ENCODE results near the gene RBP3.

Gene RBP3

DNA sequence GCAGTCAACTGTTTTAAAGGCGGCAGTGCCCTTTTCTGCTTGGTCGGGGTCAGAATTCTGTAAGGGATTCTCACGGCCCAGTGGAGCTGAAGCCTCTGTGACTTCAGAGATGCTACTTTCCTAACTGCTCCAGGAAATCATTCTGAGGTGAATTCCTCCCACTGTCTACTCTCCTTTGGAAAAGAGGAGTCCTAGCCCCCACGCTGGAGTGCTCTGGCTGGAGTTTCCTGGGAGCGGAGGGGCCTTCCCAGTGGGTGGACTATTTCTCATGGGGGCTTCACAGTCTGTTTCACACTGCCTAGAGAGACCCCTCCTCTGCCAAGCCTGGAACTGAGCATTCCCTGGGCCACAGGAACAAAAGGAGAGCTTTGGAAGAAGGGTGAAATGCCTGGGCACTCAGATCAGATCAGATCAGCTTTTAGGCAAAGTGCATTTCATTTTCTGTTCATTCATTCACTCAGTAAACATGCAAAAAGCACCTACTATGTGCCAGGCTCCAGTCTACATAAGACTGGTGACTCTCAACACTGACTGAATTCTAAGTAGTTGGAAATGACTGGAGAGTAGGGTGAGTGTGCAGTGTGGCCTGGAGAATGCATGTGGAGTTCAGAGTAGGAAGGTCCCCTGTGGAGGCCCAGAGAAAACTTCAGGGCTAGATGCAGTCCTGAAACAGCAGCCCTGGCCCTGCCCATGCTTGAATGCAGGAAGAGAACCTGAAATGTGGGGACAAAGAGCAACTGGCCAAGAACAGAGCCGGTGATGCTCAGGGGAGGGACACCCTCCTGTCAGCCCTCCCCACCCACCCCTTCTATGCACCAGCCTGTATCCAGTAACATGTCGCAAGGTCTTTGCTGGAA, 23.7 kb downstream of the RBP3 start:
- H3K4me3 ChIP-seq (ENCODE audit: low read length), result no peak overlapping the region
- TF ChIP-seq ZNF274 (IDR thresholded peaks at IDR 0.05; ENCODE audit: low read depth, low read length), result no peak

GRCh38 chr10:47372726-47373125, 24.6 kb downstream of the RBP3 start:
- H3K4me3 ChIP-seq (ENCODE audit: low read length), result no peak overlapping the region
- TF ChIP-seq ZNF274 (IDR thresholded peaks at IDR 0.05; ENCODE audit: low read depth, low read length), result no peak

GRCh38 chr10:47374611-47375536, 26.7 kb downstream of the RBP3 start:
- no peak for TF ChIP-seq ZNF274 (IDR thresholded peaks at IDR 0.05; ENCODE audit: low read depth, low read length)
- H3K4me3 ChIP-seq (ENCODE audit: low read length), result no peak overlapping the region

DNA sequence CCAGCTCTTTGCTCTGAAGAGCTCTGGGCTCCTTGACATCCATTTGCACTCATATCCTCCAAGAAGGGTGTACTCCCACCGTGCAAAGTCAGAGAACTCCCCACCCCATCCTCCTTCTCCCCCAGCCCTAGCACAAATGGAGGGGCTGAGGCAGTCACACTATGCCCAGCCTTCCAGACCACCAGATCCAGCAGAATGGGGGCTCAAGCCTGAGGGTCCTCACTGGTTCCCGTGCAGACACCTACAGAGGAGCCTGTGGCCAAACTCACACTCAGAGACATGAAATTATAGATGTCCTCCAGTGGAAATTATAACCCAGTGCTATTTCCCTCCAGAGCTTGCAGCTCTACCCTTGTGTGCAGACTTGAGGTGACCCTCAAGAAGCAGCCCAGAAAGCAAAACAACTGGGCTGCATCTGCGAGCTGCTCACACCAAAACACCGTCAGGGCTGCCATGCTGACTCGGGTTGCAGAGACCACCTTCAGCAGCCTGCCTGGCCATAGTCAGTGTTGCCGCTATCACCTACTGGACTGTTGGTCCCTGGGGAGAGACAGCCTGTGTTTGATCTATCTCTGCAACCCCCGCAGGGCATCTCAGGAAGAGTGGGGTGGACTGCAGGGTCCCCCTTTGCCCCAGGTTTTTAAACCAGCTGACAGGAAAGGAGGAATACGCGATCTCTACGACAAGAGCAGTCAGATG, 28.5 kb downstream of the RBP3 start:
- TF ChIP-seq ZNF274 (IDR thresholded peaks at IDR 0.05; ENCODE audit: low read depth, low read length), result no peak
- no peak overlapping the region for H3K4me3 ChIP-seq (ENCODE audit: low read length)

DNA sequence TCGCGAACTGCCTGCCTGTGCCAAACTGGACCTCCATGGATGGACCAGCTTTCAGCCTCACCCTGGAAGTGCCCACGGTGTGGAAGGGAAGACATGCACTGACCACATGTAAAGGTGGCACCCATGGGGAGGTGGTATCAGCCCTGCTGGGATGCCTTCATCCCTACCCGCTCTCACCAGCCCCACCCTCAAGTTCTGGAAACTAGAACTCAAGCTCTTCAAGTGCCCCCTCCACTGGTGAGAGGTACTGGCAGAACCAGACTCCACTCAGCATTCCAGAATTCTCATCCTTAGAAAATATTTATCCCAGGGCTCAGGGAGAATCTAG, 30.0 kb downstream of the RBP3 start:
- TF ChIP-seq ZNF274 (IDR thresholded peaks at IDR 0.05; ENCODE audit: low read depth, low read length), result no peak
- H3K4me3 ChIP-seq (ENCODE audit: low read length), result no peak overlapping the region

GRCh38 chr10:47378606-47379444, 30.7 kb downstream of the RBP3 start:
- H3K4me3 ChIP-seq (ENCODE audit: low read length), result no peak overlapping the region
- no peak for TF ChIP-seq ZNF274 (IDR thresholded peaks at IDR 0.05; ENCODE audit: low read depth, low read length)

DNA sequence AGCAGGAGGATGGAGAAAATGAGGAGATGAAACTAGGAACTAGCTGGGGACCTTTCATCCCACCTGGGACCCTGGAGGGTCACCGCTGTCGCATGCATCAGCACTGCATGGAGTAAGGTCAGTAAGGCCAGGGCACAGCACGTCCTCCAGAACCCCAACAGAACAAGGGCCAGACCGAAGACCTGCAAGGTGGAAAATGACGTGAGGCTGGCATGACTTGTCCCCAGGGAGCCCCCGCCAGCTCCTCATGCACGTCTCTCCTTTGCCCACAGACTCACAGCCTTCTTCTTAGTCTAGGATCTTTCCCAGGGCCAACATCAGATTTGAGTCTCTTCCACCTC, 31.3 kb downstream of the RBP3 start:
- TF ChIP-seq ZNF274 (IDR thresholded peaks at IDR 0.05; ENCODE audit: low read depth, low read length), result no peak
- no peak overlapping the region for H3K4me3 ChIP-seq (ENCODE audit: low read length)

DNA sequence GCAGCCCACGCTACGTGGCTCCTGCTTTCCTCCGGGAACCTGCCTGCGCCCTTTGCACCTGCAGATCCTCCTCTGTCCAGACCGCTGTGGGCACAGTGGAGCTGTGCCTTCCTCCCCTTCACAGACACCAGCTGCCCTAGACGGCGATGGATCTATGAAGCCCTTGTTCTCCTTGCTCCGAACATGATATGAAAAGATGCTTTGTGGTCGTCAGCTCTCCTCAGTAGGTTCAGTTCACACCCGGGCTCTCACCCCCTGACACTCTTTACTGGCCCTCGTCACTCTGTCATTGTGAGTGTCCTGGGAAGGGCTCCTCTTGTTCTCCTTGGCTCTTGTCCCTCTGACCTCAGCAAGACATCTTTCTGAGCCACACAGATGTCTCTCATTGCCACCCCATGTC, 31.7 kb downstream of the RBP3 start:
- no peak for TF ChIP-seq ZNF274 (IDR thresholded peaks at IDR 0.05; ENCODE audit: low read depth, low read length)
- H3K4me3 ChIP-seq (ENCODE audit: low read length), result no peak overlapping the region

GRCh38 chr10:47380341-47381102, 32.4 kb downstream of the RBP3 start:
- H3K4me3 ChIP-seq (ENCODE audit: low read length), result no peak overlapping the region
- TF ChIP-seq ZNF274 (IDR thresholded peaks at IDR 0.05; ENCODE audit: low read depth, low read length), result no peak

GRCh38 chr10:47381103-47381395, 32.9 kb downstream of the RBP3 start:
- H3K4me3 ChIP-seq (ENCODE audit: low read length), result no peak overlapping the region
- no peak for TF ChIP-seq ZNF274 (IDR thresholded peaks at IDR 0.05; ENCODE audit: low read depth, low read length)

DNA sequence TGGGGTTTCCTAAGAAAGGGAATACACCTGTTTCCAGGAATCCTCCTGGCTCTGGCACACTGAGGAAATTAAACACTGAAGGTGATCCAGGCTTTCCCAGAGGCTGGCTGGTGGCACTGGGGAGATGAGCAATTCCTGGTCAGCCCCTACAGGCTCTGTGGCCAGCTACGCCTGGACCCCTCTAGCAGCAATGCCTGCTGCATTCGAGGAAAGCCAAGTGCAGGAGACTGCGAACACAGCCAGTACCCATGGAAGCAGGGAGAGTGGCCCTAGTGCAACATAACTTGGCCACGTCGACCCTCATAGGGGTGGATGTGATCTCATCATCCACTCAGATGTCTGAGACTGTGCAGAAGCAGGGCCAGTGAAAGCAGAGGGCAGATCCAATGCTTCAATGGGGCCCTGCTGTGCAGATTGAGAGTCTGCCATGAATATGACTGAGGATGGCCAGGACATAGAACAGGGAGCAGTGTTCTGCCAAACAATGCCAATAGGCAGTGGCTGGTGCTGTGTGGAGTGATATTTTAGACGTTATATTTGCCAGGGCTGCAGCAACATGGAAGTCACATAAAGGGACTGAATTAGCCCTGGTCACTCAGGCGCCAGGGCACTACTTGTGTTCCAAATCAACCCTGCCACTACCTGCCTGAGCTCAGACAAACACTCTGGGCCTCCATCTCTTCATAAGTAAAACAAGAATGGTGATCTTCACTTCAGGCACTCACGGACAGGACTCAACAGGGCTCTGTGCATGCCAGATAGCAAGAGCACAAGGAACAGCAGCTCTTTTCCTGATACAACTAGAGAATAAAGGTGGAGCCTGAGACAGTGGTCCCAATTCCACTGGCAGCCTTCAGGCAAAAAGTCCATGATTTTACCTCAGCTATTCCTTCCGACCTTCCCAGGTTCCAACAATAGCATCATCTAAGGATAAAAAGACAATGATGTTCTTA, 33.5 kb downstream of the RBP3 start:
- no peak overlapping the region for H3K4me3 ChIP-seq (ENCODE audit: low read length)
- TF ChIP-seq ZNF274 (IDR thresholded peaks at IDR 0.05; ENCODE audit: low read depth, low read length), result no peak

All from GM08714 (cell line).